GM10847 (cell line): Measurements from ENCODE around the gene FBXO44.

ENCODE experiments used
- POLR2A ChIP-seq: IDR thresholded peaks from 2 replicates; pipeline ENCODE4 v1.6.1; 2011; ENCODE audit not compliant: insufficient read length; ENCODE audit errors: extremely low read depth

FBXO44 gene

DNA sequence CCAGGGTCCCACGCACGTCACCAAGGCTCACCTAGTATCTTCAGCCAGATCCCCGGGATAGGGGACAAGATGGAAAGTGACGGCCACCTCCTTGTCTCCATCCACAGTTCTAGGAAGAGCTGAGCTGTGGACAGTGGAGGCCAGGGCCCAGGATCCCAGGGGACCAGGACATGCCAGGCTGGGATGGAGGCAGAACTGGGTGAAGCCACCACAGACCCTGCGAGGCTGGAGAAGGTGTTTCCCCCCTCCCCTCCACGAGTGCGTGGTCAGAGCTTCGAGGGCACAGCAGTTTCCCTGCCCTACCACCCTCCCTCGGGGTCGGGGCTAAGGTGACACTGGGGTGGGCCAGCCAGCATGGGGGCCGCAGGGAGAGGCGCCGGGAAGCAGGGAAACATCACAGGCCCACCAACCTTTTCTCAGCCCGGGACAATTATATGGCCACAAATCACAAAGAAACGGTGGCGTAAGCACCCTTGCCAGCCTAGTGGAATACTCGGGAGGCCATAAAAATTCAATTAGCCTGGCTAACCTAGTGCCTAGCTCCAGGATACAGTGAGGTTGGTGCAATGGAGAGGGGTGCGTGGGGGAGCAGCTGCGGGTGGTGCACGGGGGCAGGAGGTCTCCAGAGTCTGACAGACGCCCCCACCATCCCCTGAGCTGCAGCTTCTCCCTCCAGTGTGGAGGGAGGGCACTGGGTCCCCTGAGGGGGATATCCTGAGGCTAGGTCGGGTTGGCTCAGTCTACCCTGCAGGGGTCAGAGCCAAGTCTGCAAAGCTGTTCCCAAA is 50.2 kb downstream of the FBXO44 start:
- TF ChIP-seq POLR2A = no peak

DNA sequence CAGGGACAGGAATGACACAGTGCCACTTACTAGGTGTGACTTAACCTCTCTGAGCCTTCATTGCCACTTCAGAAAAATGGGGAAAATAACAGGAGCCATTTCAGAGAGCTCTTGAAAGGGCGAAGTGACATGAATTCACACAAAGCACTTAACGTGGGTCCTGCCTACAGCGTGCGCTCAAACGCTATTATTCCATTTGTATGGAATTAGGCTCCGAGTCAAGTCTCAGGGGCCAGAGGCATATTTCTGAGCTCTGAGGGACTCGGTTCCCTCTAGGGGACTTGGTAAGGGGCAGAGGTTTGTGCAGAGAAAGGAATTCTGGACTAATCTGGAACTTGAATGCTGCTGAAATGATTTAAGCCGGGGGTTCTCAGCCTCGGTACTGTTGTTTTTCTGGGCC is 50.9 kb downstream of the FBXO44 start:
- no peak for TF ChIP-seq POLR2A

DNA sequence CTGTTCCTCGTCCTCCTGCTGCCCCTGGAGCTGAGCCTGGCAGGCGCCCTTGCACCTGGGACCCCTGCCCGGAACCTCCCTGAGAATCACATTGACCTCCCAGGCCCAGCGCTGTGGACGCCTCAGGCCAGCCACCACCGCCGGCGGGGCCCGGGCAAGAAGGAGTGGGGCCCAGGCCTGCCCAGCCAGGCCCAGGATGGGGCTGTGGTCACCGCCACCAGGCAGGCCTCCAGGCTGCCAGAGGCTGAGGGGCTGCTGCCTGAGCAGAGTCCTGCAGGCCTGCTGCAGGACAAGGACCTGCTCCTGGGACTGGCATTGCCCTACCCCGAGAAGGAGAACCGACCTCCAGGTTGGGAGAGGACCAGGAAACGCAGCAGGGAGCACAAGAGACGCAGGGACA is 51.6 kb downstream of the FBXO44 start:
- no peak for TF ChIP-seq POLR2A

DNA sequence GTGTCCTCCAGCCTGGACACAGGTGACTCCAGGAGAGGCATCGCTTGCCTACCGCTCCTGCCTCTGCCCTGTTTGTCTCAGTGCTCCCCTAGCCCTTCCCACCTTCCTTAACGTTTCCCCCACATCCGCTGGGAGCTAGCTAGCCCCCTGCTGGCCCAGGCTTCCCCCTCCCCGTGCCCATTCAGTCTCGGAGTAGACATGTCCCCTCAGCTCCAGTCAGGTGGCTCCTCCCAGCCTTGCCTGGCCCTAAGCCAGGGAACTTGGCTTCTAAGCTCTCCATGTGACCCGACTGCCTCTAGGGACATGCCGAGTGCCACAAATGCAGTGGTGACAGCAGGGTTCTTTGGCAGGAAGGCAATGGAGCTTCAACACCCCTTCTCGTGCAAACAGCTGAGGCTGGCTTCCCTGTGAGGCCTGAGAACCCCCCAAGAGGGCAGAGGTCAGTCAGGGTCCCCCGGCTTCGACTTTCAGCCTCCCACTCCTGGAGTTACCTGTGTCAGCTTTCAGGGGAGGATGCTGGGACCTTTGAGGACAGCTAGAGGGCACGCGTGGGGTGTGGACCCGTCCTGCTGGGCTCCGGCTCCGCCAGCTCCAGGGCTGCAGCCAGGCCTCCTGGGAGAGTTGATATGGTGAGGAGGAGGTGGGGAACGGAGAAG is 53.1 kb downstream of the FBXO44 start:
- no peak for TF ChIP-seq POLR2A

- no peak for TF ChIP-seq POLR2A
These were observed 54.1 kb downstream of the FBXO44 start for GRCh38 chr1:11708554-11709350.

DNA sequence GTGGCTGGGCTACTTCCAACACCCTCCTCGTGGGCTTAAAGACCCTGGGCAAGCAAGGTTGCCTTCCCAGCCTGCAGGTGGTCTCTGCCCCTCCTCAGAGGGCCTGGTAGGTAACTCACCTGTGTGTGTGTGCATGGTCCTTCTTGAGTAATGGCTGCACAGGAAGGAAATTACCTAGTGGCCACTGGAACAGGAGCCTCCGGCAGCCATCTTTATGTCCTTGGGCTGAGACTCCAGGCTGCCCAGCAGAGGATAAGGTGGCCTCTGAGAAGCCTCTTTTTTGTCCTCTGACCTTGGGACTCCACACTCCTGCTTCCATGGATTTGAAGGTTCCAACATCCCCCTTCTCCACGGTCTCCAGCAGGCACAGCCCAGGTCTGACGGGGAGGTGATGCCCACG is 56.8 kb downstream of the FBXO44 start:
- no peak for TF ChIP-seq POLR2A

GRCh38 chr1:11712285-11712684 is 57.6 kb downstream of the FBXO44 start:
- TF ChIP-seq POLR2A = no peak
